HG02678 (cell line): Measurements from ENCODE around the gene COL4A1.

Source experiments
- ATAC-seq: cut with Tn5 transposase; IDR thresholded peaks from one replicate; pipeline ENCODE4 v1.9.1; 2021; ENCODE audit warnings: mild to moderate bottlenecking, moderate library complexity; ENCODE audit not compliant: unreplicated experiment

The COL4A1 gene

DNA sequence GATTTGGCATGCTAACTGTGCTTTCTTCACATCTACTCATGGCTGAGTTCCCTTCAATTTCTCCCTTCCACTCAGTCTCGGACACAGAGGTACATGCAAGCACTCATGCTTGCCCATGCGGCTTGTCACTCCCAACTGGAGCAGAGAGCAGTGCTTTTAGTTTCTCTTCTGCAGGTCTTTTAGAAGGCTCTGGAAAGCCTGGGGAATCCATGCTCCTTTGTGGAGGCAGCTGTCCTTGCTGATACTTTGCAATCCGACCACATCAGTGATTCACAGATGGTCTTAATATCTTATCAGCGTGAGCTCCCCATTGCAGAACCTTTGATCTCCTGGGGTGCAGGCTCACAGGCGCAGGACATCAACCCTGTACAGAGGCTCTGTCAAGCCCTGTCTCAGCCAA is 203.9 kb downstream of the COL4A1 start:
- no peak for ATAC-seq

DNA sequence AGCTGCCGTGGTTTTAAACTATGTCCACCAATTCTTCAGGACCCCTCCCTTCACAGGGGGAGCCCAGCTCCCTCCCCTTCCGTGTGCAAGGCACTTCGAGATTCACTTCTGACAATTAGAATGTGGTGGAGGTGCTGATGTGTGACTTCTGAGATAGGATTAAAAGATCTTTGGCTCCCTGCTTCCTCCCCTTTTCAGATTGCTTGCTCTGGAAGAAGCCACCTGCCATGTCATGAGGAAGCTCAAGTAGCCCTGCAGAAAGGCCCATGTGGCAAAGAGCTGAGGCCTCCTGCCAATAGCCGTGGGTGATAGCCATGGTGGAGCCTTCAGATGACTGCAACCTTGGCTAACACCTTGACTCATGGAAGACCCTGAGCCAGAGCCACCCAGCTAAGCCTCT is 204.9 kb downstream of the COL4A1 start:
- no peak for ATAC-seq

DNA sequence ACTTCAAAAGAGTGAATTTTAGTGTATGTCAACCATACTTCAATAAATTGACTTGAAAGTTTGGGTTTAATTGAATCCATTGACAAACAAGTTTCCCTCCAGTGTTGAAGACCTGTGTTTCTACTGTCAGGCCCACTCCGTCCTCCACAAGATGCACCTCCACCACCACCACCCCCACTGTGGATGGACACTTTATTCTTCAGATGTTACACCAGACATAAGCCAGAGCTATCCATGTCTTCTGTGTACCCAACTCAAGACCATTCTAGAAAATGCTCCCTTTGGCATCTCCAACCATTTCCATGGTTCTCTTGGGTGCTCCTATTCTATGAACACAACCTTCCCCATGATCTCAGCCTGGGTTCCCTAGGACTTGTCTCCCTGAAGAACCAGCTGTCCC is 207.0 kb downstream of the COL4A1 start:
- ATAC-seq: no peak
